ENCODE data around the gene PRPS1.

GRCh38 chrX:107682256-107682655 lies 53.9 kb downstream of the PRPS1 start:
- TF ChIP-seq CTCF (IDR thresholded peaks at IDR 0.05), result no peak
- no peak for TF ChIP-seq POLR2AphosphoS5 (IDR thresholded peaks at IDR 0.05)

All from prostate gland (tissue), 2 donors.